ENCODE results near the gene CHCHD5. TPM values are rescaled to one million over a fixed set of nuclear protein-coding genes. Genes with fewer than 3 reads are reported as not detected.
"Not testable (repeated sequence)": the region's sequence is repeated elsewhere in the genome, so short reads cannot be mapped to it uniquely, and the experiment has no call there.

Gene CHCHD5
- total RNA-seq, 1 donor from 2014 or later = 28.1 TPM

DNA sequence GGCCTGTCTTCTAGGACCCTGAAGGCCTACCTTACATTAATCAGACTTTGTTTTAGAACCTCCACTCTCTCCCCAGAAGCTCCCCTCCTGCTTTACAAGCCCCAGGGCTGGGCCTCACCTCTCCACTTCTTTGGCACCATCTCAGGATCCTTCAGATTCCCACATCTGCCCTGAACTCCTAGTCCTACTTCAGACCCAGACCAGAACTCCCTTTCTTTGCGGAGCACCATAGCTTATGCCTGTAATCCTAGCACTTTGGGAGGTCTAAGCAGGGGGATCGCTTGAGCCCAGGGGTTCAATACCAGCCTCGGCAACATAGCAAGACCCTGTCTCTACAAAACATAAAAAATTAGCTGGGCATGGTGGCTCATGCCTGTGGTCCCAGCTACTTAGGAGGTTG lies 991 bp downstream of the CHCHD5 start:
- intact Hi-C loops (cut with micrococcal nuclease) = no loop called here

DNA sequence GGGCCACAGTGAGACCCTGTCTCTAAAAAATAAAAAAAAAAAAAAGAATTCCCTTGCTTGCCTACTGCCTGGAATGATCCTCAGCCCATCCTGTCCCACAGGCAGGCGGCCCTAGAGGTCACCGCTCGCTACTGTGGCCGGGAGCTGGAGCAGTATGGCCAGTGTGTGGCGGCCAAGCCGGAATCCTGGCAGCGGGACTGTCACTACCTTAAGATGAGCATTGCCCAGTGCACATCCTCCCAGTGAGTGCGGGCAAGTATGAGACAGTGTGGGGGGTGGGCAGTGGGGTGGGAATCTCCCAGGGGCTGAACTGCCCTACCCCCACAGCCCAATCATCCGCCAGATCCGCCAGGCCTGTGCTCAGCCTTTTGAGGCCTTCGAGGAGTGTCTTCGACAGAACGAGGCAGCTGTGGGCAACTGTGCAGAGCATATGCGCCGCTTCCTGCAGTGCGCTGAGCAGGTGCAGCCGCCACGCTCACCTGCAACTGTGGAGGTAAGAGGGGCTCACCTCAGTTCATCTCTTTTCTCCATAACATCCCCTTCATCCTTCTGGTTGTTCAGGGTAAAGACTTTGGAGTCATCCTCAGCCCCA lies 1.6 kb downstream of the CHCHD5 start:
- intact Hi-C loops (cut with micrococcal nuclease) = no loop called here

DNA sequence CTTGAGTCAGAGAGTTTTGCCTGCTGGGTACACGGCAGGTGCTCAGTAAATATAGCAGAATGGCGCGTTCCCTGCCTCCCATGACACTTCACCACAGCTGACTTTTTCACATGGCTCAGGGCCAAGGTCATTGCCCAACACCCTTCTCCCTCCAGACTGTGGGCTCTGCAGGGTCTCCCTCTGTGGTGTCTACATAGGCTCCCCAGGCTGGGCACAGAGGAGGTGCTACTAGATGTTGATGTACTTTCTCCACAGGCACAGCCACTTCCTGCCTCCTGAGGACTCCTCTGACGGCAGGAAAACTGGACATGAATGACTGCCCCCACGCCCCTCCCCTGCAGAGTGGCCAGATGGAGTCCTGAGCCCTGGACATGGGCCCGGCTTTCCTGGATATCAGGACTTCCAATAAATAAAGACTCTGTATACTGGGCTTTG lies 4.2 kb downstream of the CHCHD5 start:
- intact Hi-C loops (cut with micrococcal nuclease) = no loop called here

DNA sequence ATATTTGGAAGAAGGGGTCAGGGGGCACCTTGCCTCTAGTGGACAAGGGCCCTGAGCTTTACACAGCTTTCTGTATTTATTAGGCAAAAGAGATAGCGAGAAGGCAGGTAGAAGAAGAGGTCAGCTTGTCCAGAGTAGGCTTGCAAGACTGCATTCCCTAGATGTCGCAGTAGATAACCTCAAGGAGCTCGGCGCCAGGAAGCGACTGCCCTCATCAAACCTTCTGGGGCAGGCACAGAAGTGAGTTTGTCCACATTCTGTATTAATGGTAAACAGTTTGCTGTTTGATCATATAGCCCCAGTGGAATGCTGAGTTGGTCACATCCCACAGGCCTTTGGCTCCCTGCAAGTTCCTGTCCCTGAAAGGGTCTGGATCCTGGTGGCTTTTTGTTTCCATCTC lies 7.0 kb downstream of the CHCHD5 start:
- intact Hi-C loops (cut with micrococcal nuclease) = no loop called here

DNA sequence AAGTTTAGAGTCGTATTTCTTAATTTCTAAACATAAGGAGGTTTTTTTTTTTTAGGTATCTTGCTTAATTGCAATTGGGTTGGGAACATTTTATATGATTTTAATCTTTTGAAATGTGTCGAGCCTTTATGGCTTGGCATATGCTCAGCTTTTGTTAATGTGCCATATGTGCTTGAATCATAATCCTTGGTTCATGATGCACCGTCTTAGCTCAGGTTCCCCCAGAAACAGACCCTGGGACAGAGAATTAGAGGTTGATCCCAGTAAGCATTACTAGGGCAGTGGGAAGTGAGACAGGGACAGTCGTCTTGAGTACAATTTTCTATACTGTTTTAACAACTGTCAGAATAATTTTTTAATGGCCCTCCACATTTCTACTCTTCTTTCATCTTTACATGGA lies 9.3 kb downstream of the CHCHD5 start:
- intact Hi-C loops (cut with micrococcal nuclease) = no loop called here

DNA sequence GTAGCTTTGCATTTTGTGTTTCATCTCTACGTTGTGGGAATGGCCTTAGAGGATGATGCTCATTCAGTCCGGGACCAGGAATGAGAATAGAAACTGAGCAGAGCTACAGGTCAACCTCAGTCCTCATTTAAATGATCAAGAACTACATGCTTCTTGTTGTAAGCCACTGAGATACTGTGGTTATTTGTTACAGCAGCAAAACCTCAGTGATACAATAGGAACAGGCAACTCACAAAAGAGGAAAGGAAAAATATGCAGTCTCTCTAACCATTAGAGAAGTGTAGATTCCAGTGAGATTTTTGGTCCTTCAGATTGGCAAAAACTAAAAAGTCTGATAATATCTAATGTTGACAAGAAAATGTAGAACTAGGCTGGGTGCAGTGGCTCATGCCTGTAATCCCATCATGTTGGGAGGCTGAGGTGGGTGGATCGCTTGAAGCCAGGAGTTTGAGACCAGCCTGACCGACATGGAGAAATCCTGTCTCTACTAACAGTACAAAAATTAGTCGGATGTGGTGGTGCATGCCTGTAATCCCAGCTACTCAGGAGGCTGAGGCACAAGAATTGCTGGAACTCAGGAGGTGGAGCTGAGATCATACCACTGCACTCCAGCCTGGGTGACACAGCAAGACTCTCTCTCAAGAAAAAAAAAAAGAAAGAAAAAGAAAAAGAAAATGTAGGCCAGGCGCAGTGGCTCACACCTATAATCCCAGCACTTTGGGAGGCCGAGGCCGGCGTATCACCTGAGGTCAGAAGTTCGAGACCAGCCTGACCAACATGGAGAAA lies 13.3 kb downstream of the CHCHD5 start:
- intact Hi-C loops (cut with micrococcal nuclease) = no loop called here

DNA sequence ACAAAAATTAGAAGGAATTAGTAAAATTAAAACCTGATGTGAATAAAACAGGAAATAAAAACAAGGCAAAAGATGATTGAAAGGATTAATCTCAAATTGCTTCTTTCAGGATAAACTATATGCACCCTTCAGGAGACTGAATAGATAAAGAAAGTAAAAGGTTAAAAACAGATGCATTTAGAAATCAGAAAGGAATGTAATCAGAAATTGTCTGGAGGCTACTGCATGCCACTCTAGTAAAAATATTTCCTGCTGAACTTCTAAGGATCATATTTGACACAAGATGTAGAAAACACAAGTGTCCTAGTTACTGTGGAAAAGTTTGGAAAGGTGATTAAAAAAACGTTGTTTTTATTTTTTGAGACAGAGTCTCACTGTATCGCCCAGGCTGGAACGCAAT lies 16.2 kb downstream of the CHCHD5 start:
- intact Hi-C loops (cut with micrococcal nuclease) = loop anchor here (1.0 to 10.0 kb wide), 8 partner anchors 16 to 357 kb away; partner anchors contain the start of genes CHCHD5 and SLC20A1

DNA sequence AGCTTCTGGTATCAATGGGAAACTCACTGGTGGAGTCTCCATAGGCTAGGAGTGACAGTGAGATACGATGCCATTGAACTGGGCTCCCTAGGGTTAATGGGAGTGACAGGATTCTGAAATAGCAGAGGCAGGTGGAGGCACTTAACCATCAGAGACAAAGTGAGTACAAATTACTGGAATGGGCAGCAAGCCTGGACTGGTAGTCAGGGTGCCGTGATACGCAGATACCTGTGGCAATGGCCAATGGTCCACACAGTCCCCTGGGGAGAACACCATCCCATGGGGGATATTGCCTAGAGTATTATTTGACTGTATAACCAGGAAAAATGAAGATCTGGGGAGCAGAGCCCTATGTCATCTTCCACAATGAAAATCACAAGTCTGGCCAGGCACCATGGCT lies 17.3 kb downstream of the CHCHD5 start:
- intact Hi-C loops (cut with micrococcal nuclease) = loop anchor here (2.0 to 10.0 kb wide), 3 partner anchors 283 to 356 kb away; no protein-coding TSS in a partner anchor

DNA sequence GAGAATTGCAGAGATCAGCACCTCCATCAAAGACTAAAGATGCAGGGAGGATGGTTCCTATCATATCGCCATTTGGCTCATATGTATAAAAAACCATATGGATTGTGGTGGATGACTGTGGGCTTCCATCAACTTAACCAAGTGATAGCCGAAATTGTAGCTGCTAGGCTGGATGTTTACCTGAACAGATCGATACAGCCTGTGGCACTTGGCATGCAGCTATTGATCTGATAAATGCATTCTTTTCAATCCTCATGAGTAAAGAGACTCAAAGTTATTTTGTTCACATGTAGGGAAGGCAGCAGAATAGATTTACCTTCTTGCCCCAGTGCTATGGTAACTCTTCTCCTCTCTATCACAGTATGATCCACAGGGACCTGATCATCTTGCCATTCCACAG lies 18.5 kb downstream of the CHCHD5 start:
- intact Hi-C loops (cut with micrococcal nuclease) = loop anchor here (5.0 to 10.0 kb wide), 2 partner anchors 282 to 354 kb away; no protein-coding TSS in a partner anchor

DNA sequence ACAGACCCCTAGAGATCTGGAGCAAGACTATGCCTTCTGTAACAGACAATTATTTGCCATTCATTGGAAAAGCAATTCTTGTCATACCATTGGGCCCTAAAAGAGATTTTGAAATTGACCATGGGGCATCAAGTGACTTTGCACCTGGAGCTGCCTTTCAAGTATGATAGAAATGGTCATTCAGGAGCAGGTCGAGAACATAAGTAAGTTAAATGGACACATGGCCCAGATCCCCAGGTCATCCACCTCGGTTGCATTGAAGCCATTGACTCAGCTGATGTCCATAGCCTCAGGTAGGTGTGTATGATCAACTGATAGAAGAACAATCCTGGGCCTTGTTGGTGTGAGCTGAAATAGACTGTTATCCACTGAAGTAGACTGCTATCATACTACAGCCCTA lies 19.3 kb downstream of the CHCHD5 start:
- intact Hi-C loops (cut with micrococcal nuclease) = loop anchor here (5.0 to 10.0 kb wide), 2 partner anchors 281 to 354 kb away; no protein-coding TSS in a partner anchor

DNA sequence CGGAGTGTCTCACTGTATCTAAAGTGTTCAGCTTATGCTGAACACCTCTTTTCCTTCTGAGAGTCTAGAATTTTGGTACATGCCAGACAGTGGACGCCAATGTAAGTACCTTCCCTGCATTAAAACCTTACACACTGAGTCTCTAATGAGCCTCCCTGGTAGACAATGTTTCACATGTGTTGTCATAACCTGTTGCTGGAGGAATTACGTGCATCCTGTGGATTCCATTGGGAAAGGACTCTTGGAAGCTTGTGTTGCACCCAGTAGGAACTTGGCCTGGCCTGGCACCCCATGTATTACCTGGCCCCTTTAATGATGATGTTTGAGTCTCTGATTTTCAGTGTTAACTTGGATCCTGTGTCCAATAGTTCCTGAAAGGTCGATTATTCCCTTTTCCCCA lies 20.5 kb downstream of the CHCHD5 start:
- intact Hi-C loops (cut with micrococcal nuclease) = loop anchor here (5.0 to 10.0 kb wide), 2 partner anchors 280 to 352 kb away; no protein-coding TSS in a partner anchor

DNA sequence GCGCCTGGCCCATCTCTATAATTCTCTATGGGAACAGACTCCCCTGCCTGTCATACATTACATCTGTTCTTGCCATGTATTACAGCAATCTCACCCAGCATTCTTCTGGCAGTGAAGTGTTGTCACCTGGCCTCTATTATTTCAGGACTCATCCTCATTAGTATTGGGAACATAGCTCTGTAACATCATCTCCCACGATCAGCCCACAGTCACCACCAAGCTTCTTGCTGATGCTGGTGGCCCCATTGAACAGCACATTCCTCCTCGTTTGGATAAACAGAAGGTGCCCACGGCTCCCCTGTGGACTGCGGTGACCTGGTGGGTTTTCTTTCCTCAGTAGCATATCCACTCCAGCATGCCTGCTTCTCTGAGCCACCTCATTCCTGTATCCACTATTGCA lies 21.5 kb downstream of the CHCHD5 start:
- intact Hi-C loops (cut with micrococcal nuclease) = loop anchor here (10.0 kb wide), 1 partner anchor 279 kb away; no protein-coding TSS in a partner anchor

DNA sequence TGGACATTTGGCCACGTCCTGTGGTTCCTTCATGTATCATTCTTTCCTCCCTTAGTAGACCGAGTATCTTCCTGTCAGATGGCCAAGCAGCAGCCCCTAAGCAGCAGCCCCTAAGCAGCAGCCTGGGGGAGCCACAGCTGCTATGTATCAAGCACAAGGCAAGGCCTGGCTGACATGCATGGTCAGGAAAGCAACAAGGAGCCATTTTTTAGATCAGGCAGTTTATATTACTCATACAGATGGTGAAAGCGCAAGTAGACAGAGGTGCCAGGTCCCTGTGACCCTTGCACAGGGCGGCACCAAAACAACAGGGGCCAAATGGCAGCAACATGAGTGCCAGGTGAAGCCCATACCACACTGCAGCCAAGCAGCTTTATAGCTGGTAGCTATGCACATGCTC lies 22.1 kb downstream of the CHCHD5 start:
- intact Hi-C loops (cut with micrococcal nuclease) = loop anchor here (10.0 kb wide), 1 partner anchor 278 kb away; no protein-coding TSS in a partner anchor

DNA sequence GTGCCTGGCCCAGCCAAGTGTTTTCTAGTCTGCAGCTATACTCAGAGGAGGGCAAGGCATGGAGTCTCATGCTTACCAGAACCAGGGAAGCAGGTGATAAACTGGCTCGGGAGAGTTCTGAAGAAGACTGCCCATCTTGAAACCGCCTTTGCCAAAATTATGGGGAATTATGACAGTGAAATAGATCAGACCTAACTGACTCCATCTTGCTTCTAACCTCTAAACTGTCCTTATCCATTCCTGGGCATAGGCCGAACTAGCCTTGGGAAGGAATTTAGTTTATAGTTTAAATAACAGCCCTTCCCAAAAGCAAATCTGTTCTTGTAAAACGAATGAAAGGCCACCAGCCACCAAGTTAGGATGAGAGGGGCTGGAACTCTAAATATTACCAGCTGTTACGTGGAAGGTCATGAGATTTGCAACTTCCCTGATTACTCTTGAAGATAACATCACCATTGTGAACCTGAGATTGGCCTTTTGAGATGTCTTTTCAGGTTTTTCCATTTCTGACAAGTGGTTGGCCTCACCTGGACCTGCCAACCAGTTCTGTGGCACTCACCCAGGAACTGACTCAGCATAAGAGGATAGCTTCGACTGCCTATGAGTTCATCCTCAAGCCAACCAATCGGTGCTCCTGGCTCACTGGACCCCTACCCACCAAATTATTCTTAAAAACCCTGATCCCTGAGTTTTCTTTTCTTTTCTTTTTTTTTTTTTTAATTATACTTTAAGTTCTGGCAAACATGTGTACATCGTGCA lies 23.4 kb downstream of the CHCHD5 start:
- intact Hi-C loops (cut with micrococcal nuclease) = loop anchor here (10.0 kb wide), 1 partner anchor 277 kb away; no protein-coding TSS in a partner anchor

DNA sequence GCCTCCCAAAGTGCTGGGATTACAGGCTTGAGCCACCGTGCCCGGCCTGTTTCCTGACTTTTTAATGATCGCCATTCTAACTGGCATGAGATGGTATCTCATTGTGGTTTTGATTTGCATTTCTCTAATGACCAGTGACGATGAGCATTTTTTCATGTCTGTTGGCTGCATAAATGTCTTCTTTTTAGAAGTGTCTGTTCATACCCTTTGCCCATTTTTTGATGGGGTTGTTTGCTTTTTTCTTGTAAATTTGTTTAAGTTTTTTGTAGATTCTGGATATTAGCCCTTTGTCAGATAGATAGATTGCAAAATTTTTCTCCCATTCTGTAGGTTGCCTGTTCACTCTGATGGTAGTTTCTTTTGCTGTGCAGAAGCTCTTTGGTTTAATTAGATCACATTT lies 24.9 kb downstream of the CHCHD5 start:
- intact Hi-C loops (cut with micrococcal nuclease) = loop anchor here (10.0 kb wide), 1 partner anchor 275 kb away; no protein-coding TSS in a partner anchor

DNA sequence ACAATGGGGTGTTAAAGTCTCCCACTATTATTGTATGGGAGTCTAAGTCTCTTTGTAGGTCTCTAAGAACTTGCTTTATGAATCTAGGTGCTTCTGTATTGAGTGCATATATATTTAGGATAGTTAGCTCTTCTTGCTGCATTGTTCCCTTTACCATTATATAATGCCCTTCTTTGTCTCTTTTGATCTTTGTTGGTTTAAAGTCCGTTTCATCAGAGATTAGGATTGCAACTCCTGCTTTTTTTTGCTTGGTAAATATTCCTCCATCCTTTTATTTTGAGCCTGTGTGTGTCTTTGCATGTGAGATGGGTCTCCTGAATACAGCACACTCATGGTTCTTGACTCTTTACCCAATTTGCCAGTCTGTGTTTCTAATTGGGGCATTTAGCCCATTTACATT lies 27.9 kb downstream of the CHCHD5 start:
- intact Hi-C loops (cut with micrococcal nuclease) = not testable (repeated sequence)

DNA sequence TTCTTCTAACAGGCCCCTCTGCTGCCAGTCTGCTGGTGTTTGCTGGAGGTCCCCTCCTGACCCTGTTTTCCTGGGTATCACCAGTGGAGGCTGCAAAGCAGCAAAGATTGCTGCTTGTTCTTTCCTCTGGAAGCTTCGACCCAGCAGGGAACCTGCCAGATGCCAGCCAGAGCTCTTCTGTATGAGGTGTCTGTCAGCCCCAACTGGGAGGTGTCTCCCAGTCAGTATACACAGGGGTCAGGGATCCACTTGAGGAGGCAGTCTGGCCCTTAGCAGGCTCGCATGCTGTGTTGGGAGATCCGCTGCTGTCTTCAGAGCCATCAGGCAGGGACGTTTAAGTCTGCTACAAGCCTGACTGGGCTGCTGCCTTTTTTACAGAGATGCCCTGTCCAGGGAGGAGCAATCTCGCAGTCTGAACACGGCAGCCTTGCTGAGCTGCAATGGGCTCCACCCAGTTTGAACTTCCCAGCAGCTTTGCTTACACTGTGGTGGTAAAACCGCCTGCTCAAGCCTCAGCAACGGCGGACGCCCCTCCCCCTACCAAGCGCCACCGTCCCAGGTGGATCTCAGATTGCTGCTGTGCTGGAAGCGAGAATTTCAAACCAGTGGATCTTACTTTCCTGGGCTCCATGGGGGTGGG lies 29.9 kb downstream of the CHCHD5 start:
- intact Hi-C loops (cut with micrococcal nuclease) = no loop called here

DNA sequence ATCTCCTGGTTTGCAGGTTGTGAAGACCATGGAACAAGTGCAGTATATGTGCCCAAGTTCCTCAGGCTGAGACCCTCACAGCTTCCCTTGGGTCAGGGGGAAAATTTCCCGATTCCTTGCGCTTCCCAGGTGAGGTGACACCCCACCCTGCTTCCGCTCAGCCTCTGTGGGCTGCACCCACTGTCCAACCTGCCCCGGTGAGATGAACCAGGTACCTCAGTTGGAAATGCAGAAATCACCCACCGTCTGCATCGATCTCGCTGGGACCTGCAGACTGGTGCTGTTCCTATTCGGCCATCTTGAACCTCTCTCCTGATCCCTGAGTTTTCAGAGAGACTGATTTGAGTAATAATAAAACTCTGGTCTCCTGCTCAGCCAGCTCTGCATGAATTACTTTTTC lies 30.6 kb downstream of the CHCHD5 start:
- intact Hi-C loops (cut with micrococcal nuclease) = no loop called here

DNA sequence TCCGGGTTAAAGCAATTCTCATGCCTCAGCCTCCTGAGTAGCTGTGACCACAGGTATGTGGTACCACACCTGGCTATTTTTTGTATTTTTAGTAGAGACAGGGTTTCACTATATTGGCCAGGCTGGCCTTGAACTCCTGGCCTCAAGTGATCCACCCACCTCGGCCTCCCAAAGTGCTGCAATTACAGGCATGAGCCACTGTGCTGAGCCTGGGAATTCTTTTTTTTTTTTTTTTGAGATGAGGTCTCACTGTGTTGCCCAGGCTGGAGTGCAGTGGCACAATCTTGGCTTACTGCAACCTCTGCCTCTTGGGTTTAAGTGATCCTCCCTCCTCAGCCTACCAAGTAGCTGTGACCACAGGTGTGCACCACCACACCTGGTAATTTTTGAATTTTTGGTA lies 31.4 kb downstream of the CHCHD5 start:
- intact Hi-C loops (cut with micrococcal nuclease) = not testable (repeated sequence)

DNA sequence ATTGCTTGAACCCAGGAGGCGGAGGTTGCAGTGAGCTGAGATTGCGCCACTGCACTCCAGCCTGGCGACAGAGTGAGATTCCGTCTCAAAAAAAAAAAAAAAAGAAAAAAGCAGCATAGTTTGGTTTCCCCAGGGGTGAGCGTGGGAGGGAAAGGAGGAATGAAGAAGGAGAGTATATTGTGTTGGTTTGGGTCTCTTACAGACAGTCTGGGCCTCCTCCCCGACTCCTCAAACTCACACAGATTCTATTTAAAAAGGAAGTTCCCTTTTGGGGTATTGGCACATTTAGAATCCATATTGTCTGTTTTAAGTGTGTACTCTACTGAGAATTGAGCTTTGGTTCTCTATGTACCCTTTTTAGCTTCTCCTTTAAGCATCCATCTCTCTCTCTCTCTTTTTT lies 34.0 kb downstream of the CHCHD5 start:
- intact Hi-C loops (cut with micrococcal nuclease) = no loop called here
